ENCODE results near the gene C6orf163.

GRCh38 chr6:87364602-87365252, 20.1 kb downstream of the C6orf163 start:
- TF ChIP-seq POLR2A (IDR thresholded peaks at IDR 0.05): no peak
- TF ChIP-seq, protein P1, sequence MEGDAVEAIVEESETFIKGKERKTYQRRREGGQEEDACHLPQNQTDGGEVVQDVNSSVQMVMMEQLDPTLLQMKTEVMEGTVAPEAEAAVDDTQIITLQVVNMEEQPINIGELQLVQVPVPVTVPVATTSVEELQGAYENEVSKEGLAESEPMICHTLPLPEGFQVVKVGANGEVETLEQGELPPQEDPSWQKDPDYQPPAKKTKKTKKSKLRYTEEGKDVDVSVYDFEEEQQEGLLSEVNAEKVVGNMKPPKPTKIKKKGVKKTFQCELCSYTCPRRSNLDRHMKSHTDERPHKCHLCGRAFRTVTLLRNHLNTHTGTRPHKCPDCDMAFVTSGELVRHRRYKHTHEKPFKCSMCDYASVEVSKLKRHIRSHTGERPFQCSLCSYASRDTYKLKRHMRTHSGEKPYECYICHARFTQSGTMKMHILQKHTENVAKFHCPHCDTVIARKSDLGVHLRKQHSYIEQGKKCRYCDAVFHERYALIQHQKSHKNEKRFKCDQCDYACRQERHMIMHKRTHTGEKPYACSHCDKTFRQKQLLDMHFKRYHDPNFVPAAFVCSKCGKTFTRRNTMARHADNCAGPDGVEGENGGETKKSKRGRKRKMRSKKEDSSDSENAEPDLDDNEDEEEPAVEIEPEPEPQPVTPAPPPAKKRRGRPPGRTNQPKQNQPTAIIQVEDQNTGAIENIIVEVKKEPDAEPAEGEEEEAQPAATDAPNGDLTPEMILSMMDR (IDR thresholded peaks at IDR 0.05): no peak

All from gastroesophageal sphincter (tissue), 3 donors.